ENCODE measurements around the gene TMEM269. TPM values are rescaled to one million over a fixed set of nuclear protein-coding genes. Genes with fewer than 3 reads are reported as not detected.
A peak's percentile ranks its signal among the peaks of the same experiment; 100 is the strongest.

Gene TMEM269
- total RNA-seq, 1 donor from 2014 or later, result 0.67 TPM

DNA sequence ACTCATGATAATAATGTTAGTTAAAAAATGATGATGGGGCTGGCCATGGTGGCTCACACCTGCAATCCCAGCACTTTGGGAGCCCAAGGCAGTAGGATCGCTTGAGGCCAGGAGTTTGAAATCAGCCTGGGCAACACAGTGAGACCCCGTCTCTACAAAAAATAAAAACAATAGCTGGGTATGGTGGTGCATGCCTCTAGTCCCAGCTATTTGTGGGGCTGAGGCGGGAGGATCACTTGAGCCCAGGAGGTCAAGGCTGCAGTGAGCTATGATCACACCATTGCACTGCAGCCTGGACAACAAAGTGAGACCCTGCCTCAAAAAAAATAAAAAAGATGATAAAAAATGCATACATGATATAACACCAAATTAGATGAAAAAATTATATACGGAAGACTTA, 23.2 kb upstream of the TMEM269 start:
- H3K4me1 Mint-ChIP-seq (ENCODE audit: unreplicated experiment), result peaks cover 11% of the 10 kb centered on the region
- TF ChIP-seq, protein P1, sequence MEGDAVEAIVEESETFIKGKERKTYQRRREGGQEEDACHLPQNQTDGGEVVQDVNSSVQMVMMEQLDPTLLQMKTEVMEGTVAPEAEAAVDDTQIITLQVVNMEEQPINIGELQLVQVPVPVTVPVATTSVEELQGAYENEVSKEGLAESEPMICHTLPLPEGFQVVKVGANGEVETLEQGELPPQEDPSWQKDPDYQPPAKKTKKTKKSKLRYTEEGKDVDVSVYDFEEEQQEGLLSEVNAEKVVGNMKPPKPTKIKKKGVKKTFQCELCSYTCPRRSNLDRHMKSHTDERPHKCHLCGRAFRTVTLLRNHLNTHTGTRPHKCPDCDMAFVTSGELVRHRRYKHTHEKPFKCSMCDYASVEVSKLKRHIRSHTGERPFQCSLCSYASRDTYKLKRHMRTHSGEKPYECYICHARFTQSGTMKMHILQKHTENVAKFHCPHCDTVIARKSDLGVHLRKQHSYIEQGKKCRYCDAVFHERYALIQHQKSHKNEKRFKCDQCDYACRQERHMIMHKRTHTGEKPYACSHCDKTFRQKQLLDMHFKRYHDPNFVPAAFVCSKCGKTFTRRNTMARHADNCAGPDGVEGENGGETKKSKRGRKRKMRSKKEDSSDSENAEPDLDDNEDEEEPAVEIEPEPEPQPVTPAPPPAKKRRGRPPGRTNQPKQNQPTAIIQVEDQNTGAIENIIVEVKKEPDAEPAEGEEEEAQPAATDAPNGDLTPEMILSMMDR (IDR thresholded peaks at IDR 0.05), result no peak
- no peak overlapping the region for H3K27ac Mint-ChIP-seq (ENCODE audit: unreplicated experiment)
- no peaks in the 10 kb centered on the region for H3K9me3 Mint-ChIP-seq (ENCODE audit: unreplicated experiment)
- no peaks in the 10 kb centered on the region for H3K27me3 Mint-ChIP-seq (ENCODE audit: unreplicated experiment)
- no peak for DNase-seq (ENCODE audit: extremely low spot score, unreplicated experiment)
- peaks cover 21% of the 10 kb centered on the region for H3K36me3 Mint-ChIP-seq (ENCODE audit: unreplicated experiment)
- no peak overlapping the region for H3K4me3 Mint-ChIP-seq (ENCODE audit: unreplicated experiment)

DNA sequence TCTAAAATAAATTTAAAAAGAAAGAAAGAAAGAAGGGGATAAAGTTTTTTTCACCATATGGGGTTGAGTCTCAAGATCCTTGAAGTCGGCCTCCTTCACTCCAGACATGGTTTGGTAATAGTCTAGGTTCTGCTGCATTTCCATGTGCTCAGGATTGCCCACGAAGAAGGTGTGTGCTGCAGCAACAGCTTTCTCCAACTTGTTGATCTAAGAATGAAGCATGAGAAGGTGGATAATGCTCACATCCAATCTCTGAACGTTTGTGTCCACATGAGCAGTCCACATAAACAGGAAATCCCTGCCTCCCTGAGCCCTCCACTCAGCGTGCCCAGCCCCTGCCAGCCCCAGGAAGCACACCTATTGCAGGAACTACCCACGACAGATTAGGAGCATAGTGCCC, 22.5 kb upstream of the TMEM269 start:
- TF ChIP-seq, protein P1 (IDR thresholded peaks at IDR 0.05), result no peak

GRCh38 chr1:42765269-42765668, 19.5 kb upstream of the TMEM269 start:
- Mint-ChIP-seq H3K27ac (ENCODE audit: unreplicated experiment) (no peak overlapping the region), H3K4me1 (ENCODE audit: unreplicated experiment) (peaks cover 19% of the 10 kb centered on the region), H3K36me3 (ENCODE audit: unreplicated experiment) (peaks cover 8% of the 10 kb centered on the region), H3K9me3 (ENCODE audit: unreplicated experiment) (no peaks in the 10 kb centered on the region), H3K4me3 (ENCODE audit: unreplicated experiment) (no peak overlapping the region), H3K27me3 (ENCODE audit: unreplicated experiment) (no peaks in the 10 kb centered on the region)
- no peak for DNase-seq (ENCODE audit: extremely low spot score, unreplicated experiment)
- TF ChIP-seq, protein P1 (IDR thresholded peaks at IDR 0.05), result no peak

More for the DNA sequence above, 22.5 kb upstream of the TMEM269 start:
- Mint-ChIP-seq H3K36me3 (ENCODE audit: unreplicated experiment) (peaks cover 15% of the 10 kb centered on the region), H3K27ac (ENCODE audit: unreplicated experiment) (no peak overlapping the region), H3K4me3 (ENCODE audit: unreplicated experiment) (no peak overlapping the region), H3K27me3 (ENCODE audit: unreplicated experiment) (no peaks in the 10 kb centered on the region), H3K9me3 (ENCODE audit: unreplicated experiment) (no peaks in the 10 kb centered on the region), H3K4me1 (ENCODE audit: unreplicated experiment) (peaks cover 7% of the 10 kb centered on the region)
- DNase-seq (ENCODE audit: extremely low spot score, unreplicated experiment), result no peak

DNA sequence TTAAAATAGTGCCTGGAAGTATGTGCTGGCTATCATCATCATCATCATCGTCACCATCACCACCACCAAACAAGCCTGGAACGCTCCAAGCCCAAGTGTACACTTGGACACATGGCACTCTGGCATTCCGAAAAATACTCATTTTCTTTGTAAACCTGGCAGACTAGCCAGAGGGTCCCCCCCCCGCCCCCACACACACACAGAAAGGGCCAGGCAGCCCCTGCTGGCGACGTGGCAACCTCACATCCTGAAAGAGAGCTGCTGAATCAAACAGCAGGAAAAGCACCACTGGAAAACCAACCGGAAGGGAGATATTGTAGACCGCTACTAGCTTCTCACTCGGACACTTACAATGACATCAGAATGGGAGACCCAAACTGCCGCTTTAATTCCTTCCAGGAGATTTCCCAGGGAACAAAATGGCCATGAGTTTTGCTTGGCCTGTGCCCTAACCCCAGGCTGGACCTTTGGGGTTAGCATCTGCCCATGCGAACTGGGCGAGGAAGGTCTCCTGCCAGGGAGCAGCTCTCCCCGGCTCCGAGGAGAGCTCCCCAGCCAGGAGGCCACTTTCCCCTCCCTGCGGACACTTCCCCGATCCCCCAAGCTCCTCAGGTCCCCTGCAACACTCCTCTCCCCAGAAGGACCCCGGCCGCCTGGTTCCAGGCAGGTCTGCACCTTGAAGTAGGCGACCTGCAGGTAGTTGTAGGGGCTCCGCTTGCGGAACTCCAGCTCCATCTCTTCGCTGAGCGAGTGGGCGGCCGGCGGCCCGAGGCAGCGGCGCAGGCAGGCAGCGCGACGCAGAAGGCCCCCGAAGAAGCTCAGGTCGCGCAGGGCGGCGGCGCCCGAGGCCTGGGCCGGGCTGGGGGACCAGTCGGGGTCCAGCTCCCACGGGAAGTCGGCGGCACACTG, 18.7 kb upstream of the TMEM269 start:
- peak; percentile 86 for DNase-seq (ENCODE audit: extremely low spot score, unreplicated experiment)
- Mint-ChIP-seq H3K9me3 (ENCODE audit: unreplicated experiment) (no peaks in the 10 kb centered on the region), H3K4me3 (ENCODE audit: unreplicated experiment) (no peak overlapping the region), H3K27ac (ENCODE audit: unreplicated experiment) (no peak overlapping the region), H3K27me3 (ENCODE audit: unreplicated experiment) (no peaks in the 10 kb centered on the region), H3K36me3 (ENCODE audit: unreplicated experiment) (peaks cover 13% of the 10 kb centered on the region), H3K4me1 (ENCODE audit: unreplicated experiment) (peaks cover 22% of the 10 kb centered on the region)
- TF ChIP-seq, protein P1 (IDR thresholded peaks at IDR 0.05), result peak; percentile 67

- Mint-ChIP-seq H3K27ac (ENCODE audit: unreplicated experiment) (peak within 1 kb of the TSS; percentile 85), H3K9me3 (ENCODE audit: unreplicated experiment) (no peaks in the 10 kb centered on the region), H3K27me3 (ENCODE audit: unreplicated experiment) (no peaks in the 10 kb centered on the region), H3K36me3 (ENCODE audit: unreplicated experiment) (peaks cover 10% of the 10 kb centered on the region), H3K4me3 (ENCODE audit: unreplicated experiment) (no peak within 1 kb of the TSS), H3K4me1 (ENCODE audit: unreplicated experiment) (peaks cover 23% of the 10 kb centered on the region)
- peak; percentile 100 for DNase-seq (ENCODE audit: extremely low spot score, unreplicated experiment)
- TF ChIP-seq, protein P1 (IDR thresholded peaks at IDR 0.05), result no peak
Observed at GRCh38 chr1:42766741-42767509, 17.9 kb upstream of the TMEM269 start, which contains the start of the genes C1orf50 and P3H1. C1orf50 (plus strand) TSS chr1:42767249; CDS start chr1:42767312, 63 bp downstream. P3H1 (minus strand) TSS chr1:42767028; CDS start chr1:42766971, 57 bp downstream.

Measured in osteocyte (in vitro differentiated cells).